PC-3 (cell line): Measurements from ENCODE around the gene RNF169. TPM values are rescaled to one million over a fixed set of nuclear protein-coding genes. Genes with fewer than 3 reads are reported as not detected.
A peak's percentile ranks its signal among the peaks of the same experiment; 100 is the strongest.
"Not testable (repeated sequence)": the region's sequence is repeated elsewhere in the genome, so short reads cannot be mapped to it uniquely, and the experiment has no call there.

Experiments used
- ATAC-seq: fragments of 200-7000 bp; cut with Tn5 transposase; 2 replicates; pipeline ENCODE4 v1.9.1; 2020; ENCODE audit warnings: mild to moderate bottlenecking, moderate library complexity
- BruUV-seq: library from RNA; stranded (reverse); fragments of 400-500 nt; replicated peaks from 2 replicates; lab custom pipeline; 2021; lab: Mats Ljungman, UMichigan
- CTCF ChIA-PET: fragments of 300-600 bp; sonication (Branson Sonifier 250); formaldehyde crosslinking; loops from one replicate; lab custom pipeline; 2022; ENCODE audit warnings: antibody characterized with exemption; lab: Charles Lee
- POLR2A ChIA-PET: fragments of 300-600 bp; sonication (Branson Sonifier 250); formaldehyde crosslinking; loops from one replicate; lab custom pipeline; 2022; ENCODE audit warnings: antibody characterized with exemption; ENCODE audit not compliant: unreplicated experiment; lab: Charles Lee
- DNase-seq: peaks from one replicate; pipeline ENCODE4 v3.0.0-alpha.2; 2015
- H2AFZ ChIP-seq: fragments of 300-600 bp; sonication (generic); 2 replicates; pipeline ENCODE4 v1.6.0; 2016; ENCODE audit warnings: antibody characterized with exemption, low read length
- H3F3A ChIP-seq: fragments of 300-600 bp; sonication (generic); one replicate; pipeline ENCODE4 v1.6.0; 2017; ENCODE audit warnings: antibody characterized with exemption, low read length, control low read depth, mild to moderate bottlenecking; ENCODE audit not compliant: unreplicated experiment
- H3K27ac ChIP-seq: fragments of 300-600 bp; sonication (generic); 2 replicates; pipeline ENCODE4 v1.5.1; 2016; ENCODE audit warnings: mild to moderate bottlenecking, low read length
- H3K27me3 ChIP-seq: fragments of 300-600 bp; sonication (generic); 2 replicates; pipeline ENCODE4 v1.6.1; 2016; ENCODE audit warnings: low read length, mixed read lengths
- H3K36me3 ChIP-seq: fragments of 300-600 bp; sonication (generic); 2 replicates; pipeline ENCODE4 v1.6.1; 2016; ENCODE audit warnings: low read depth, mixed run types, low read length, mixed read lengths
- H3K4me1 ChIP-seq: fragments of 300-600 bp; sonication (generic); 2 replicates; pipeline ENCODE4 v1.5.1; 2016; ENCODE audit warnings: low read length; ENCODE audit not compliant: insufficient read depth
- H3K4me2 ChIP-seq: fragments of 300-600 bp; sonication (generic); 2 replicates; pipeline ENCODE4 v1.6.0; 2016; ENCODE audit warnings: low read length
- H3K4me3 ChIP-seq: fragments of 300-600 bp; sonication (generic); 2 replicates; pipeline ENCODE4 v1.5.1; 2016; ENCODE audit warnings: mild to moderate bottlenecking, low read length, mixed read lengths
- H3K79me2 ChIP-seq: fragments of 300-600 bp; sonication (generic); 2 replicates; pipeline ENCODE4 v1.6.1; 2017; ENCODE audit warnings: low read length, mixed read lengths
- H3K9ac ChIP-seq: fragments of 300-600 bp; sonication (generic); 2 replicates; pipeline ENCODE4 v1.6.0; 2016; ENCODE audit warnings: mild to moderate bottlenecking, low read length
- H3K9me2 ChIP-seq: fragments of 300-600 bp; sonication (generic); replicated peaks from 2 replicates; pipeline ENCODE4 v1.6.1; 2016; ENCODE audit warnings: mixed run types, low read length, mixed read lengths
- H3K9me3 ChIP-seq: fragments of 300-600 bp; sonication (generic); 2 replicates; pipeline ENCODE4 v1.6.1; 2016; ENCODE audit warnings: low read length, mixed read lengths
- H4K20me1 ChIP-seq: fragments of 300-600 bp; sonication (generic); 2 replicates; pipeline ENCODE4 v1.6.1; 2016; ENCODE audit warnings: low read length, mixed read lengths
- EZH2 ChIP-seq: fragments of 300-600 bp; sonication (generic); IDR thresholded peaks from one replicate; pipeline ENCODE4 v1.6.1; 2017; ENCODE audit warnings: antibody characterized with exemption, mild to moderate bottlenecking, low read length; ENCODE audit not compliant: unreplicated experiment
- EZH2phosphoT487 ChIP-seq: fragments of 300-600 bp; sonication (generic); IDR thresholded peaks from 2 replicates; pipeline ENCODE4 v1.6.1; 2018; ENCODE audit warnings: mild to moderate bottlenecking, antibody characterized with exemption, low read length, borderline replicate concordance
- intact Hi-C: fragments of 100-400 bp; cut with micrococcal nuclease; formaldehyde crosslinking; loops from 2 replicates; pipeline ENCODE4 v1.9.0; 2023
- total RNA-seq: library from RNA; depleted of rRNA; stranded (reverse); fragments of >200 nt; gene quantifications from 2 replicates; pipeline ENCODE4 v1.2.3, GENCODE V29; 2014
- TF ChIP-seq, protein P1 (sequence below): fragments of 300-600 bp; sonication (generic); conservative IDR thresholded peaks from 2 replicates; pipeline ENCODE4 v1.5.1; 2017; ENCODE audit warnings: antibody characterized with exemption, low read depth, mild to moderate bottlenecking, low read length

RNF169 gene
- total RNA-seq, 1 experiment from 2014 or later: 20.4 TPM

DNA sequence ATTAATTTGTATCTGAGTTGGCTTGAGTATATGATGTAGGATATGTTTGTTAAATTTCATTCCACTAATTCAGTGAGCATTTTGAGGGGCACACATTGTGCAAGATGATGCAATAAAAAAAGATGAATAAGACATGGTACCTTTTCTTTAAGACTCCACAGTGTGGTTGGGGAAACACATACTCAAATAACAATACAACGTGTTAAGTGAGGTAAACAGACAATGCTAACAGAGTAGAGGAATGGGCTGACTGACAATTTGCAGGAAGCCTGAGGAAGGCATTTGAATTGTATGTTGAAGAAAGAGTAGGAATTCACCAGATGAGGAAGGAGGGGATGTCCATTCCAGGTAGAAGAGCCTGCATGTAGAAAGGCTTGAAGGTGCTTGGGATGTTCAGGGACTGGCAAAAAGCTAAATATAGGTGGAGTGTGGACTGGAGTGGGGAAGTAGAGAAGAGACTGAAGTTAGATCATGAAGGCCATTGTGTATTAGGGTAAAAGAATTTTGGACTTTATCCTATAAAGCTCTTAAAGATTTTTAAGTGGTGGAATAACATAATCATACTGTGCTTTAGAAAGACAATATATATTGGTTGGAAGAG, 6.8 kb downstream of the RNF169 start:
- no peaks in the 10 kb centered on the region for H3K9me3 ChIP-seq
- H3K36me3 ChIP-seq: no peaks in the 10 kb centered on the region
- peak overlapping the region; percentile 59 for H3K4me3 ChIP-seq
- CTCF ChIA-PET: interaction anchor here (0.7 kb wide), 1 partner anchor 366 kb away, joined by 3 read pairs; no protein-coding TSS in a partner anchor
- ATAC-seq (peak; percentile 10), DNase-seq (no peak)
- H3K79me2 ChIP-seq: peaks cover 60% of the 10 kb centered on the region
- no peaks in the 10 kb centered on the region for H3K9me2 ChIP-seq
- POLR2A ChIA-PET: no interaction called here
- intact Hi-C loops: loop anchor here (10.0 kb wide), 1 partner anchor 169 kb away; no protein-coding TSS in a partner anchor
- H3K27me3 ChIP-seq: no peaks in the 10 kb centered on the region
- H3F3A ChIP-seq: peaks cover 10% of the 10 kb centered on the region
- TF ChIP-seq EZH2phosphoT487: no peak
- no peak for TF ChIP-seq EZH2
- TF ChIP-seq, protein P1, sequence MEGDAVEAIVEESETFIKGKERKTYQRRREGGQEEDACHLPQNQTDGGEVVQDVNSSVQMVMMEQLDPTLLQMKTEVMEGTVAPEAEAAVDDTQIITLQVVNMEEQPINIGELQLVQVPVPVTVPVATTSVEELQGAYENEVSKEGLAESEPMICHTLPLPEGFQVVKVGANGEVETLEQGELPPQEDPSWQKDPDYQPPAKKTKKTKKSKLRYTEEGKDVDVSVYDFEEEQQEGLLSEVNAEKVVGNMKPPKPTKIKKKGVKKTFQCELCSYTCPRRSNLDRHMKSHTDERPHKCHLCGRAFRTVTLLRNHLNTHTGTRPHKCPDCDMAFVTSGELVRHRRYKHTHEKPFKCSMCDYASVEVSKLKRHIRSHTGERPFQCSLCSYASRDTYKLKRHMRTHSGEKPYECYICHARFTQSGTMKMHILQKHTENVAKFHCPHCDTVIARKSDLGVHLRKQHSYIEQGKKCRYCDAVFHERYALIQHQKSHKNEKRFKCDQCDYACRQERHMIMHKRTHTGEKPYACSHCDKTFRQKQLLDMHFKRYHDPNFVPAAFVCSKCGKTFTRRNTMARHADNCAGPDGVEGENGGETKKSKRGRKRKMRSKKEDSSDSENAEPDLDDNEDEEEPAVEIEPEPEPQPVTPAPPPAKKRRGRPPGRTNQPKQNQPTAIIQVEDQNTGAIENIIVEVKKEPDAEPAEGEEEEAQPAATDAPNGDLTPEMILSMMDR: no peak
- H3K4me1 ChIP-seq: peaks cover 36% of the 10 kb centered on the region
- H3K9ac ChIP-seq: no peak overlapping the region
- no TSS peak for BruUV-seq
- peaks cover 30% of the 10 kb centered on the region for H4K20me1 ChIP-seq
- H2AFZ ChIP-seq: no peak overlapping the region
- H3K4me2 ChIP-seq: peak overlapping the region; percentile 84
- H3K27ac ChIP-seq: peak overlapping the region; percentile 80

DNA sequence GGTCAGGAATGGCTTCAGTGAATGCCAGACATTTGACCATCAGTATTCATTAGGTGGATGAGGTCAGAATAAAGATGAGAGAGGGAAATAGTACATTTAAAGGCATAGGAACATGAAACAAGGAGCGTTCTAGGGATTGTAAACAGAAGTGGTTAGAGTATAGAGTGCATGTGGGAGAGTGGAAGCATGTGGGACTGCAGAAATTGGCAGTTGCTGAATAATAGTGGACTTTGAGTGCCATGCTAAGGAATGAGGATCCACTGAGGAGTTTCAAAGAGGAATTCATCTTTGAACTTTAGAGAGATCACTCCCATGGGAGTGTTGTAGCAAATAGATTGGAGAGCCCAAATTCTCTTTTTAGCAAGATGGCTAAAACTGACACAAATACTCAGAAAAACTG, 7.9 kb downstream of the RNF169 start:
- Histone ChIP-seq H3K9ac (no peak overlapping the region), H3K27me3 (no peaks in the 10 kb centered on the region), H3K36me3 (no peaks in the 10 kb centered on the region), H2AFZ (no peak overlapping the region), H4K20me1 (peaks cover 24% of the 10 kb centered on the region), H3K4me3 (no peak overlapping the region), H3K4me1 (peaks cover 29% of the 10 kb centered on the region), H3K9me2 (no peaks in the 10 kb centered on the region), H3K27ac (no peak overlapping the region), H3F3A (peaks cover 10% of the 10 kb centered on the region), H3K4me2 (no peak overlapping the region), H3K9me3 (no peaks in the 10 kb centered on the region), H3K79me2 (peaks cover 49% of the 10 kb centered on the region)
- TF ChIP-seq, protein P1: no peak
- no peak for TF ChIP-seq EZH2
- no peak for TF ChIP-seq EZH2phosphoT487
- no peak for ATAC-seq
- BruUV-seq: no TSS peak
- DNase-seq: no peak
- intact Hi-C loops: loop anchor here (10.0 kb wide), 1 partner anchor 168 kb away; no protein-coding TSS in a partner anchor
- ChIA-PET CTCF (no interaction called here), POLR2A (no interaction called here)

DNA sequence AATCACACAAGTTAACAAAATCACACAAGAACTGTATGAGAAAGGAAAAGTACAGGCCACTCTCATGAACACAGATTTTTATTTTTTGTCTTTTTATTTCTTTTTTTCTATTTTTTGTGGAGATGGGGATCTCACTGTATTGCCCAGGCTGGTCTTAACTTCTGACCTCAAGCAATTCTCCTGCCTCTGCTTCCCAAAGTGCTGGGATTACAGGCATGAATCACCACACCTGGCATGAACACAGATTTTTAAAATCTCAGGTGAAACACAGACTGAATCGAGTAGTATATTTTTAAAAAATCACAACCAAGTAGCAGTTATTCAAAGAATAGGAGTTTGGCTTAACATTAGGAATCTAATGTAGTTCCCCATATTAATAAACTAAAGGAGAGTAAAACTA, 18.3 kb downstream of the RNF169 start:
- TF ChIP-seq EZH2phosphoT487 (no peak), EZH2 (no peak)
- TF ChIP-seq, protein P1: no peak
- no peak overlapping the region for H3K4me2 ChIP-seq
- no peak for ATAC-seq
- ChIA-PET POLR2A (no interaction called here), CTCF (no interaction called here)
- no peaks in the 10 kb centered on the region for H3K9me3 ChIP-seq
- H3K4me1 ChIP-seq: no peaks in the 10 kb centered on the region
- no peaks in the 10 kb centered on the region for H3K36me3 ChIP-seq
- H3K79me2 ChIP-seq: peaks cover 89% of the 10 kb centered on the region
- DNase-seq: no peak
- H2AFZ ChIP-seq: no peak overlapping the region
- peaks cover under 1% of the 10 kb centered on the region; the same call in 1 of the 2 replicates for H4K20me1 ChIP-seq
- no TSS peak for BruUV-seq
- no peak overlapping the region for H3K4me3 ChIP-seq
- H3K27me3 ChIP-seq: no peaks in the 10 kb centered on the region
- no peak overlapping the region for H3K9ac ChIP-seq
- H3K9me2 ChIP-seq: no peaks in the 10 kb centered on the region
- H3F3A ChIP-seq: no peaks in the 10 kb centered on the region
- intact Hi-C loops: no loop called here
- no peak overlapping the region for H3K27ac ChIP-seq

DNA sequence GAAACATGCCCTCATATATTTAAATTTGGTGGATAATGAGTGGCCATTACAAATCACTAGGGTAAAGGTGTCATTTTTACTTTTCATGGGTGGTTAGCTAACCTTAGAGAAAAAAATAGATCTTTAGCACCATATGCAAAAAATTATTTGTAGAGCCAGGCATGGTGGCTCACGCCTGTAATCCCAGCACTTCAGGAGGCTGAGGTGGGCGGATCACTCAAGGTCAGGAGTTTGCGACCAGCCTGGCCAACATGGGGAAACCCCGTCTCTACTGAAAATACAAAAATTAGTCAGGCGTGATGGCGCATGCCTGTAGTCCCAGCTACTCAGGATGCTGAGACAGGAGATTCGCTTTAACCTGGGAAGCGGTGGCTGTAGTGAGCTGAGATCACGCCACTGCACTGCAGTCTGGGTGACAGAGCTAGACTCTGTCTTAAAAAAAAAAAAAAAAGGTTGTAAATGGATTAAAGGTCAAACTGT, 19.6 kb downstream of the RNF169 start:
- CTCF ChIA-PET: not testable (repeated sequence)

More for the DNA sequence above, 19.6 kb downstream of the RNF169 start:
- H3K4me1 ChIP-seq, H3F3A ChIP-seq, H3K36me3 ChIP-seq, DNase-seq, H3K9me2 ChIP-seq, ATAC-seq, BruUV-seq, POLR2A ChIA-PET, H3K27me3 ChIP-seq, intact Hi-C loops, H3K9me3 ChIP-seq, H3K27ac ChIP-seq, H3K4me2 ChIP-seq, H3K9ac ChIP-seq, H3K4me3 ChIP-seq, H2AFZ ChIP-seq: not testable (repeated sequence)
- peaks cover 92% of the 10 kb centered on the region for H3K79me2 ChIP-seq
- H4K20me1 ChIP-seq: peaks cover 13% of the 10 kb centered on the region
